IPS-20b (cell line): ENCODE results near the gene CD14.

Experiments used
- H3K27ac ChIP-seq: one replicate; pipeline ENCODE4 v1.5.1; 2013; ENCODE audit warnings: low read length
- H3K27me3 ChIP-seq: 2 replicates; pipeline ENCODE4 v1.6.1; 2013; ENCODE audit warnings: mild to moderate bottlenecking, low read length, inconsistent platforms; ENCODE audit not compliant: insufficient read depth
- H3K36me3 ChIP-seq: 2 replicates; pipeline ENCODE4 v1.6.1; 2013; ENCODE audit warnings: low read depth, mild to moderate bottlenecking, inconsistent platforms, low read length, moderate library complexity; ENCODE audit not compliant: insufficient read depth
- H3K4me1 ChIP-seq: 2 replicates; pipeline ENCODE4 v1.6.1; 2013; ENCODE audit warnings: mild to moderate bottlenecking, control low read depth, inconsistent platforms, low read length, moderate library complexity; ENCODE audit not compliant: insufficient read depth
- H3K4me3 ChIP-seq: 2 replicates; pipeline ENCODE4 v1.5.1; 2013; ENCODE audit warnings: mild to moderate bottlenecking, low read length, inconsistent platforms
- H3K9ac ChIP-seq: 2 replicates; pipeline ENCODE4 v1.6.1; 2013; ENCODE audit warnings: low read depth, mild to moderate bottlenecking, inconsistent platforms, low read length, moderate library complexity
- H3K9me3 ChIP-seq: 2 replicates; pipeline ENCODE4 v1.6.1; 2013; ENCODE audit warnings: mild to moderate bottlenecking, low read depth, low read length, inconsistent platforms; ENCODE audit not compliant: insufficient read depth

CD14 gene

DNA sequence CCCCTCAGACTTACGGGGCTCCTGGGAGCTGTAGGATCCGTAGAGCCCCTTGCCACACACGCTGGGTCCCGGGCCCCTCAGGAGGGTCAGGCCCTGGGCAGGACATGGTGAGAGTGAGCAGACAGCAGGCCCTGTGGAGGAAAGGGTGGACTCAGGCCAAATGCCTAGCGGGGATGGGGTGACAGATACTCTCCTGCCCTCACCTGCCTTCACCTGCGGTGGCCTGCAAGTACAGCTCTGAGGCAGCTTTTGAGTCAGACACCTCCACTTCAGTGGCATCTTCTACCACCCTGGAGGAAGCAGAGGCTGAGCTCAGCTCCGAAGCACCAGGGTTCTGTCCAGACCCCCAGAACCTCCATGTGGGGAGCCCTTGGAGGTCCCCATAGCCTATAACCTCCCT is 42.1 kb downstream of the CD14 start:
- Histone ChIP-seq H3K36me3 (no peaks in the 10 kb centered on the region), H3K4me3 (no peak overlapping the region), H3K9me3 (no peaks in the 10 kb centered on the region), H3K27me3 (no peaks in the 10 kb centered on the region), H3K9ac (no peak overlapping the region), H3K27ac (no peak overlapping the region), H3K4me1 (no peaks in the 10 kb centered on the region)

DNA sequence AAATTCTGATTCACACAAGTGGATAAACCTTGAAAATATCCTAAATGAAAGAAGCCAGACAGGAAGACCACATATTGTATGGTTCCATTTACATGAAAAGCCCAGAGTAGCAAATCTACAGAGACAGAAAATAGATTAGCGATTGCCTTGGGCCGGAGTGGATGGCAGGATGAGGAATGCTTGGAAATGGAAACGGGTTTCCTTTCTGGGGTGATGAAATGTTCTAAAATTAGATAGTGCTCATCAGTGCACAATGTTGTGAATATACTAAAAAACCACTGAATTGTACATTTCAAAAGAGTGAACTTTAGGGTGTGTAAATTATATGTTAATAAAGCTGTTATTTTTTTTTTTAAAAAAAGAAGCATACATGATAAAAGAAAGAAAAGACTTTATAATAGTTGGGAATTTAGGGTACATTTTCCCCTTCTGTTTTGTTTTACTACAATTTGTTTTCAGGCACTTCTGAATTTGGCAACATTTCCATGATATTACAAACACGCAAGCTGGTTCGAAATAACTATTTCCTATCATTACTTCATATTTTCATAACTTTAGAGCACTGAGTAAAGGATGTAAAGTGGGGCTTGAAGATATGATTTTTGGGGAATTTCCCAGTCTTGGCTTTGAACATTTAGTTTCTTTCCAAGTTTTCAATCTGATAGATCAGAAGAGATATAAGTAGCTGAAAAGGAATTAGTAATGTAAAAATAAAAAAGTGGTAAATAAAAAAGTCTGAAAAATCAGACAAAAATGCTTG is 44.5 kb downstream of the CD14 start:
- Histone ChIP-seq H3K27ac (no peak overlapping the region), H3K27me3 (no peaks in the 10 kb centered on the region), H3K4me3 (no peak overlapping the region), H3K9me3 (no peaks in the 10 kb centered on the region), H3K36me3 (no peaks in the 10 kb centered on the region), H3K9ac (no peak overlapping the region), H3K4me1 (no peaks in the 10 kb centered on the region)

DNA sequence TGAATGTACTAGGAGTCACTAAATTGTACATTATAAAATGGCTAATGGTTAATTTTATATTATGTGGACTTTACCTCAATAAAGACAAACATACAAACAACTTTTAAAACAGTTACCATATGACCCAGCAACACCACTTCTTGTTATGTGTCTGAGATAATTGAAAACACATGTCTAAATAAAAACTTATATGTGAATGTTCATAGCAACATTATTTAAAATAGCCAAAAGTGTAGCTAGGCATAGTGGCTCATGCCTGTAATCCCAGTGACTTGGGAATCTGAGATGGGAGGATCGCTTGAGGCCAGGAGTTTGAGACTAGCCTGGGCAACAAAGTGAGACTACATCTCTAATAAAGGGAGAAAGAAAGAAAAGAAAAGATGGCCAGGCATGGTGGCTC is 45.5 kb downstream of the CD14 start:
- H3K4me1 ChIP-seq: no peaks in the 10 kb centered on the region
- H3K27me3 ChIP-seq: no peaks in the 10 kb centered on the region
- H3K4me3 ChIP-seq: no peak overlapping the region
- H3K36me3 ChIP-seq: no peaks in the 10 kb centered on the region
- no peak overlapping the region for H3K27ac ChIP-seq
- H3K9me3 ChIP-seq: no peaks in the 10 kb centered on the region
- no peak overlapping the region for H3K9ac ChIP-seq
